ENCODE measurements around the gene MPST.

The MPST gene

GRCh38 chr22:37019309-37020191, at the start of gene MPST, which contains the start of gene TST:
Gene MPST (plus strand): TSS chr22:37019742. CDS start chr22:37019837, 95 bp downstream.
Gene TST (minus strand): TSS chr22:37019447. CDS start chr22:37018732, 715 bp downstream.
- no peak for DNase-seq (ENCODE audit: low read depth)
- peak within 1 kb of the TSS; percentile 92 for H3K4me3 ChIP-seq (ENCODE audit: control insufficient read depth, low read depth, low read length)
- no peak for TF ChIP-seq CTCF (IDR thresholded peaks at IDR 0.05; ENCODE audit: control insufficient read depth, insufficient read depth, low read depth, low read length, missing control alignments)

GRCh38 chr22:36971341-36972125, 48.0 kb upstream of the MPST start:
- no peak for TF ChIP-seq CTCF (IDR thresholded peaks at IDR 0.05; ENCODE audit: control insufficient read depth, insufficient read depth, low read depth, low read length, missing control alignments)
- H3K4me3 ChIP-seq (ENCODE audit: control insufficient read depth, low read depth, low read length): no peak overlapping the region
- DNase-seq (ENCODE audit: low read depth): no peak

- TF ChIP-seq CTCF (IDR thresholded peaks at IDR 0.05; ENCODE audit: control insufficient read depth, insufficient read depth, low read depth, low read length, missing control alignments): no peak
- no peak overlapping the region for H3K4me3 ChIP-seq (ENCODE audit: control insufficient read depth, low read depth, low read length)
- DNase-seq (ENCODE audit: low read depth): no peak
These were observed 42.9 kb upstream of the MPST start for GRCh38 chr22:36976606-36977005.

- H3K4me3 ChIP-seq (ENCODE audit: control insufficient read depth, low read depth, low read length): peak overlapping the region; percentile 32
- no peak for DNase-seq (ENCODE audit: low read depth)
- TF ChIP-seq CTCF (IDR thresholded peaks at IDR 0.05; ENCODE audit: control insufficient read depth, insufficient read depth, low read depth, low read length, missing control alignments): peak; percentile 50
These were observed 42.1 kb upstream of the MPST start for GRCh38 chr22:36977401-36977861.

GRCh38 chr22:36977947-36978660, 41.4 kb upstream of the MPST start:
- H3K4me3 ChIP-seq (ENCODE audit: control insufficient read depth, low read depth, low read length): peak overlapping the region; percentile 32
- peak; percentile 48 for DNase-seq (ENCODE audit: low read depth)
- peak; percentile 92 for TF ChIP-seq CTCF (IDR thresholded peaks at IDR 0.05; ENCODE audit: control insufficient read depth, insufficient read depth, low read depth, low read length, missing control alignments)

Measured in AG09309 (cell line).